Thyroid gland (tissue), 4 donors: ENCODE data around the gene ERICH3. TPM values are rescaled to one million over a fixed set of nuclear protein-coding genes. Genes with fewer than 3 reads are reported as not detected.

Experiments
- DNase-seq, 2 donors: peaks; one replicate each; pipeline ENCODE4 v3.0.0-alpha.2; 2019
- H3K27ac ChIP-seq, 3 donors: fragments of 200-600 bp; sonication (generic); 1 replicate in 2 of 3; 2 replicates in 1 of 3; pipeline ENCODE4 v1.5.1; 2016 to 2019; ENCODE audit warnings: mild to moderate bottlenecking in 1 of 3, moderate library complexity in 1 of 3
- H3K27me3 ChIP-seq: fragments of 200-600 bp; sonication (generic); one replicate; pipeline ENCODE4 v1.5.1; 2019
- H3K36me3 ChIP-seq, 2 donors: fragments of 200-600 bp; sonication (generic); one replicate each; pipeline ENCODE4 v1.5.1; 2016 to 2019
- H3K4me1 ChIP-seq, 2 donors: fragments of 200-600 bp; sonication (generic); one replicate each; pipeline ENCODE4 v1.5.1; 2017 to 2019
- H3K4me3 ChIP-seq, 3 donors: fragments of 200-600 bp; sonication (generic); replicated peaks in 1 of 3; 1 replicate in 2 of 3; 2 replicates in 1 of 3; pipeline ENCODE4 v1.5.1; 2016; ENCODE audit warnings: mild to moderate bottlenecking in 1 of 3
- H3K9me3 ChIP-seq: fragments of 200-600 bp; sonication (generic); one replicate; pipeline ENCODE4 v1.5.1; 2017
- CTCF ChIP-seq, 6 experiments: fragments of 200-600 bp in 3 of 6; fragments of 450-650 bp in 3 of 6; sonication (generic) in 3 of 6; IDR thresholded peaks; one replicate each; pipeline ENCODE4 v1.5.1; 2016 to 2019; ENCODE audit warnings: antibody characterized with exemption in 6 of 6, mild to moderate bottlenecking in 2 of 6, inconsistent platforms in 1 of 6, moderate library complexity in 1 of 6
- POLR2A ChIP-seq, 2 donors: fragments of 450-650 bp; IDR thresholded peaks; one replicate each; pipeline ENCODE4 v1.6.1; 2017; ENCODE audit warnings: antibody characterized with exemption in 2 of 2, mild to moderate bottlenecking in 2 of 2, moderate library complexity in 1 of 2
- WGBS, 2 donors: methylation state at CpG; one replicate each; pipeline ENCODE4 v1.1.5; 2017; 5-methylcytosine and 5-hydroxymethylcytosine counted together
- intact Hi-C: fragments of 100-400 bp; cut with DNase I; formaldehyde crosslinking; loops from one replicate; pipeline ENCODE4 v1.15.1; 2023
- total RNA-seq, 4 donors: library from RNA; depleted of rRNA; stranded (reverse); fragments of >200 nt; gene quantifications; one replicate each; pipeline ENCODE4 v1.2.3, GENCODE V29; 2016

ERICH3 gene
- total RNA-seq, 4 donors from 2014 or later: 0.11 to 0.40 TPM; not detected in 2

DNA sequence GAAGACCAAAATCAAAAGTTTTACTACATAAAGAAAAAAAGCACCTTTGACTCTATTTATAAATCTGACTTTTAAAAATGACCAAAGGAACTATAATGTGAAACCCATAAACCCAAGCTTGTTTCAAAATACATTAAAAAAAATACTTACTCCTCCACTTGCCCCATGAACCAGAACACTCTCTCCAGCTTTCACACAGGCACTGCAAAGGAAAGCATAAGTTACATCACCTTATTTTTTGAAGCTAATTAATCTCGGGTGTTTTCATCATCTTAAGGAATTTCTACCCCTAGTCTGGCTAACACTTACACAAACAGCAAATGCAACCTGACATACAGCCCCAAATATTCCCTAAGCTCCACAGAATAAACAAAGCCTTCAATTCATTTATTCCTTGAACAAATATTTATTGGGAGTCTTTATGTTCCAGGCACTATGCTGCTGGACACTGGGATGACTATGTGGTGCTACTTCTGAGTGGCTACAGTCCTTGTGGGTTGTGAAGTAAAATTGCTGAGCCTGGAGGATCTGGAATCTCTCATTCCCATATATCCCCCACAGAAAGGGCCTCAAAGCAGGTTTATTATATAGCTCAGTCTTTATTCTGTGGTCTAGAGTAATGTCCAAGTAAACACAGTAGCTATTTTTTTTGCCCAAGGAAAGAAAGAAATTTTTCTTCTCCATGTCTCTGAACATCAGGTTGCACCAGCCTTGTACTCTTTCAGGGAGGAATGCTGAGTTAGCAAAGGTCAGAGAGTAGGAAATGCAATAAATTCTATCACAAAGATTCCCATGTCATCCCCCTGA lies 41.0 kb upstream of the ERICH3 start:
- intact Hi-C loops: no loop called here
- Histone ChIP-seq H3K36me3 (peaks cover 0 to 20% of the 10 kb centered on the region in 2 donors), H3K27ac (no peak overlapping the region)

DNA sequence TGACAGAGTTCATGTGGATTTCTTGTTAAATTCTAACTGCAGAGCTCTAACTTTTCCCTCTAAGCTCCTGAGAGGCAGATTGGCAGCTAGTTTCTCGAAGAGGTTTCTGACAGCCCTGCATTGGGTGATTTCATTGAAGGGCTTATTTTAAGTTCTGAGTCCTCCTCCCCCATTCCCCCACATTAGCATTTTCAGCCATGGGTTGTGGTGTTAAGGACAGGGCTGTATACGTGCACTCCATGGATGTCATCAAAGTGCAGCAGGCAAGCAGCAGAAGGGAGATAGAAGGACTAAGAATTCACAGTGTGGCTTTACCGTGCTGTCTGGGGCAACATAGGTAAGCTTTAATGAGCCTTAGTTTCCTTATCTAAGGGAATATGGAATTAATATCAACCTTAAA lies 40.3 kb upstream of the ERICH3 start:
- no peaks in the 10 kb centered on the region for H3K27me3 ChIP-seq
- TF ChIP-seq CTCF (IDR thresholded peaks at IDR 0.05): no peak
- TF ChIP-seq POLR2A (IDR thresholded peaks at IDR 0.05): no peak
- no peak overlapping the region for H3K4me3 ChIP-seq
- no peaks in the 10 kb centered on the region for H3K4me1 ChIP-seq
- H3K27ac ChIP-seq: no peak overlapping the region
- no peak for DNase-seq
- H3K36me3 ChIP-seq: peaks cover 0 to 20% of the 10 kb centered on the region in 2 donors
- H3K9me3 ChIP-seq: no peaks in the 10 kb centered on the region
- intact Hi-C loops: no loop called here
- 94 to 95% methylated on average over 3 of the region's 3 CpGs for WGBS, 2 donors

More for the DNA sequence above, 41.0 kb upstream of the ERICH3 start:
- Histone ChIP-seq H3K4me1 (no peaks in the 10 kb centered on the region), H3K4me3 (no peak overlapping the region), H3K9me3 (no peaks in the 10 kb centered on the region), H3K27me3 (no peaks in the 10 kb centered on the region)
- no peak for DNase-seq
- WGBS, 2 donors: 79 to 85% methylated on average over 1 of the region's 1 CpG
- TF ChIP-seq POLR2A (IDR thresholded peaks at IDR 0.05) (no peak), CTCF (IDR thresholded peaks at IDR 0.05) (no peak)

DNA sequence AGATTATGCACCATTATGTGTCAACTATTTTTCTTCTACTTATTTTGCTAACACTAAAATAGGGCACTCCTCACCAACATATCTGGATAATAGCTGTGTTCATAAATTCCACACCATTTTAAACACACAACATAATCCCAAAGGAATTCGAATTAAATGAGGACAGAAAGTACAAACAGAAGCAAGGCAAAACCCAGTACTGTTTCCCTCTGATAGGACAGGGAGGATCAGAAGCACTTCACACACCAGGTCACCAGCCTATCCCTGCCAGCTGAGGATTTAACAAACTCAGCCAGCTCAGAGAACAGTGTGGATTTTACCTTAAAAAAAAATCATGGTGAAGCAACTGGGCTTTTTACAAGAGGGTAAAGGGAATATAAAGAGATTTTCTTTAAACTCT lies 39.3 kb upstream of the ERICH3 start:
- 53 to 65% methylated on average over 1 of the region's 1 CpG for WGBS, 2 donors
- intact Hi-C loops: no loop called here
- DNase-seq: peak; percentile 10 to 12
- no peaks in the 10 kb centered on the region for H3K9me3 ChIP-seq
- H3K36me3 ChIP-seq: peaks cover 0 to 24% of the 10 kb centered on the region in 2 donors
- H3K4me1 ChIP-seq: no peaks in the 10 kb centered on the region
- no peak overlapping the region for H3K4me3 ChIP-seq
- H3K27me3 ChIP-seq: no peaks in the 10 kb centered on the region
- TF ChIP-seq CTCF (IDR thresholded peaks at IDR 0.05) (no peak), POLR2A (IDR thresholded peaks at IDR 0.05) (no peak)
- no peak overlapping the region for H3K27ac ChIP-seq

GRCh38 chr1:74703386-74704182 lies 30.0 kb upstream of the ERICH3 start:
- Histone ChIP-seq H3K27me3 (no peaks in the 10 kb centered on the region), H3K4me1 (peaks cover 0 to 2% of the 10 kb centered on the region in 2 donors), H3K36me3 (peaks cover 0 to 15% of the 10 kb centered on the region in 2 donors), H3K27ac (no peak overlapping the region), H3K9me3 (no peaks in the 10 kb centered on the region), H3K4me3 (no peak overlapping the region)
- intact Hi-C loops: no loop called here
- DNase-seq: peak; percentile 34 to 43
- TF ChIP-seq CTCF (IDR thresholded peaks at IDR 0.05) (no peak), POLR2A (IDR thresholded peaks at IDR 0.05) (no peak)
- 61 to 67% methylated on average over 6 of the region's 6 CpGs for WGBS, 2 donors

- Histone ChIP-seq H3K27ac (no peak overlapping the region), H3K9me3 (no peaks in the 10 kb centered on the region), H3K4me3 (no peak overlapping the region), H3K36me3 (peaks cover 0 to 1% of the 10 kb centered on the region in 2 donors), H3K4me1 (peaks cover 5 to 8% of the 10 kb centered on the region in 2 donors), H3K27me3 (no peaks in the 10 kb centered on the region)
- intact Hi-C loops: no loop called here
- DNase-seq: no peak
- TF ChIP-seq CTCF (IDR thresholded peaks at IDR 0.05) (no peak), POLR2A (IDR thresholded peaks at IDR 0.05) (no peak)
Observed at GRCh38 chr1:74699331-74699730, 25.7 kb upstream of the ERICH3 start.
